ENCODE measurements around the gene ARHGAP6. TPM values are rescaled to one million over a fixed set of nuclear protein-coding genes. Genes with fewer than 3 reads are reported as not detected.

ARHGAP6 gene
- total RNA-seq, 1 donor = 5.4 TPM

DNA sequence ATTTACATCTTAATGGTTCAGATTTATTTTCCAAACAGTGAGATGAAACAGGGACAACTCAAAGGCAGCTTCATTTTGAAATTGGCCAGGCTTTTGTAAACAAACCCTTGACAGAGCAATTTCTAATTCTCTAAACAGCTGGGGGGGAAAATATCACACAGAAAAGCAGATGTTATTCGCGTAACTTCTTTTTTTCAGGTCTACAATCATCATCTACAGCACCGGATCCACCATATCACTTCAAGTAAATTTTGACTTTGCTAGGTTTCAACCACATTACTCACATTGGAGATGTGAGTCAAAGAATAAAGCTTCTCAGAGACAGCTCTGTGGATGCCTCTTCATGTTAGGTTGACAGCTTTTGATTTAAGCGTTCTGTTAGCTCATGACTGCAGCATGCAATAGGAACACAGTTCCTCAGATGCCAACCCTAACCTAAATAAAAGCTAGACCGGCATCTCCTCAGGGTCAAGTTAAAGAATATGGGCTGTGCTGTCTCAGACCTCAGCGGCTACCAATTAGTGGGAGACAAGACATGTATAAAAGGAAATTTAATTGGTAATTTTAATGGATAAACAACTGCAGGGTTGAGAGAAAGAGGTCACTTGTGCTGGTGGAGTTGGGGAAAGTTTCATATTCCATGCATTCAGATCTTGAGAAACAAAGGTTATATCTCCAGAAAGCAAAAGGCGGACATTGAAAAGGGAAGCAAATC is 345.8 kb downstream of the ARHGAP6 start:
- H3K9me3 ChIP-seq (ENCODE audit: low read depth, low read length) = no peaks in the 10 kb centered on the region
- no peak overlapping the region for H3K4me3 ChIP-seq (ENCODE audit: low read length)
- no peaks in the 10 kb centered on the region for H3K27me3 ChIP-seq (ENCODE audit: insufficient read depth, low read length)
- H3K4me1 ChIP-seq (ENCODE audit: insufficient read depth, low read length) = no peaks in the 10 kb centered on the region

DNA sequence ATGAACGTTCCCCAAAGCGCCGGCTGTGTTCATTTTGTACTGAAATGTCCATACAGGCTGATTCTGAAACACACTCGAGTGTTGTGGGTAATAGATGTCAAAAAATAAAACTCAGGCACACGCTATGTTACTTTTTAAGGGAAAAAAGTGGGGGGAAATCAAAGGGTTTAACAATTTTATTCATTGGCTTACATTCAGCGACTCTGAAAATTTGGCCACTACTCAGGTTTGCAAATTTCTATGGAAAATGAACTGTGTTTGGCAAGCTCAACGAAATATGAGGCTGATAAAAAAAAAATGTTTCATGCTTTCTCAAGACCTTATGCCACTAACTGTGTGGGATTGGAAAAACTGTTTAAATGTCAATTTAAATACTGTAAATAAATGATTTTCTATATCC is 354.0 kb downstream of the ARHGAP6 start:
- H3K4me1 ChIP-seq (ENCODE audit: insufficient read depth, low read length) = no peaks in the 10 kb centered on the region
- no peaks in the 10 kb centered on the region for H3K27me3 ChIP-seq (ENCODE audit: insufficient read depth, low read length)
- H3K9me3 ChIP-seq (ENCODE audit: low read depth, low read length) = no peaks in the 10 kb centered on the region
- H3K4me3 ChIP-seq (ENCODE audit: low read length) = no peak overlapping the region

DNA sequence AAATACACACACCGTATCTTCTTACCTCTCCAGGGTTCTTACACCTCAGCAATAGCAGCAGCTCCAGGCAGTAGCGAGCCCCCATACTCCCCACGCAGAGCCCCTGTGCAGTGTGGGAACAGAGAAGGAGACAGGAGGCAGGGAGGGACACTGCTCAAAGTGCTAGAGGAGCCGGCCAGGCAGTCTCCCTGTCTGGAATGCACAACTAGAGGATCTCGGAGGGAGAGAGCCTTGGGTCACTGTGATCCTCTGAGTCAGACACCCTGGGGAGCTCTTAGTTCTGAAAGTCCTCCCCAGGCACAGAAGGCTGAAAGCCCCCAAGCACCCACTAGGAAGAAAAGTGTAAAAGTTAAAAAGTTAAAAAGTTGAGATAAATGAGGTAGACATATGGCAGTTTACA is 356.5 kb downstream of the ARHGAP6 start:
- H3K4me3 ChIP-seq (ENCODE audit: low read length) = no peak overlapping the region
- no peaks in the 10 kb centered on the region for H3K9me3 ChIP-seq (ENCODE audit: low read depth, low read length)
- no peaks in the 10 kb centered on the region for H3K27me3 ChIP-seq (ENCODE audit: insufficient read depth, low read length)
- H3K4me1 ChIP-seq (ENCODE audit: insufficient read depth, low read length) = no peaks in the 10 kb centered on the region

DNA sequence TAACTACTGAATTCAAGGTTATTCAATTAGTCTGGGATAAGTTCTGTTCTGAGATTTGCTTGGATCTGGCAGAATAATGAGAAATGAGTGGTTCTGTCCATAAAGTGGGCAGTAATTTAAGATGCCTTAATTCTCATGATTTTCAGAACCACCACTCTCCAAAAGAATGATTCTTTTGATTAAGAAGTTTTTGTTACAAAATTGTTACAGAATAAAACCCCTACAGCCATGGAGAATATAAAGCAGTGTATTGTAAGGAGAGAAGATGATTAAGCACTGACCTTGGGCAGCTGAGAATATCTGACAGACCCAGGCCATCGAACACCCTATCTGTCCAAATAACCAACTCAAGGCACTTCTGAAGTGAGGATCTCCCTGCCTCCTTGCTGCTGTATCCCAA is 360.1 kb downstream of the ARHGAP6 start:
- Histone ChIP-seq H3K27me3 (ENCODE audit: insufficient read depth, low read length) (no peaks in the 10 kb centered on the region), H3K4me3 (ENCODE audit: low read length) (no peak overlapping the region), H3K9me3 (ENCODE audit: low read depth, low read length) (no peaks in the 10 kb centered on the region), H3K4me1 (ENCODE audit: insufficient read depth, low read length) (no peaks in the 10 kb centered on the region)

DNA sequence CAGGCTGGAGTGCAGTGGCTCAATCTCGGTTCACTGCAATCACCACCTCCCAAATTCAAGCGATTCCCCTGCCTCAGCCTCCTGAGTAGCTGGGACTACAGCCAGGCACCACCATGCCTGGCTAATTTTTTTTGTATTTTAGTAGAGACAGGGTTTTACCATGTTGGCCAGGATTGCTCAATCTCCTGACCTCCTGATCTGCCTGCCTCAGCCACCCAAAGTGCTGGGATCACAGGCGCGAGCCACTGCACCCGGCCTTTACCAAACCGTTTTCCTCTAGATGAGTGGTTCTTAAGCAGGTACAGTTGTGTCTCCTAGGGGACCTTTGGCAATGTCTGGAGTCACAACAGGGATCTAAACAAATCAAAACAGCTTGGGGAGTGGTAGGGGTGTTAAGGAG is 360.9 kb downstream of the ARHGAP6 start:
- Histone ChIP-seq H3K4me1 (ENCODE audit: insufficient read depth, low read length) (no peaks in the 10 kb centered on the region), H3K9me3 (ENCODE audit: low read depth, low read length) (no peaks in the 10 kb centered on the region), H3K27me3 (ENCODE audit: insufficient read depth, low read length) (no peaks in the 10 kb centered on the region), H3K4me3 (ENCODE audit: low read length) (no peak overlapping the region)

DNA sequence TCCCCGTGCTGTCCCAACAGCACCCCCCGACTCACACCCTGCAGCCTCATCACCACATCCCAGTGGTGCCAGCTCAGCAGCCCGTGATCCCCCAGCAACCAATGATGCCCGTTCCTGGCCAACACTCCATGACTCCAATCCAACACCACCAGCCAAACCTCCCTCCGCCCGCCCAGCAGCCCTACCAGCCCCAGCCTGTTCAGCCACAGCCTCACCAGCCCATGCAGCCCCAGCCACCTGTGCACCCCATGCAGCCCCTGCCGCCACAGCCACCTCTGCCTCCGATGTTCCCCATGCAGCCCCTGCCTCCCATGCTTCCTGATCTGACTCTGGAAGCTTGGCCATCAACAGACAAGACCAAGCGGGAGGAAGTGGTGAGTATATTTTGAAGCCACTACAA is 367.1 kb downstream of the ARHGAP6 start:
- no peaks in the 10 kb centered on the region for H3K27me3 ChIP-seq (ENCODE audit: insufficient read depth, low read length)
- no peak overlapping the region for H3K4me3 ChIP-seq (ENCODE audit: low read length)
- no peaks in the 10 kb centered on the region for H3K9me3 ChIP-seq (ENCODE audit: low read depth, low read length)
- H3K4me1 ChIP-seq (ENCODE audit: insufficient read depth, low read length) = no peaks in the 10 kb centered on the region

DNA sequence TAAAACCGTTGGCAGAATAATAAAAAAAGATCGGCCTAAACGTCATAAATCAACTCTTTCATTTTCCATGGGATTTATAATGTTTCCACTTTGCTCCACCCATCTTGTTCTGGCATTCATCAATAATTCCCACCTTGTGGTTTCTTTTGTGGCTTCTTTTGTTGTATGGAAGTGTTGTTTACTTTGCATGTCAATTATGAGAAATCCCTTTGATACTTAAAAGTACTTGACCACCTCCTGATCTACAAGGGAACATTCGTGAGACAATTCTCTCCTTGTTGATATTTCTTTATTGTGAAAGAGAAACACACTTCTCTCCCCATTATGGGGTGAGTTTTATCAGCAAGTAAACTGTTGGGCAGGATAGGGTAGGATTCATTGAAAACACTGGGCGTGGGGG is 369.7 kb downstream of the ARHGAP6 start:
- Histone ChIP-seq H3K4me1 (ENCODE audit: insufficient read depth, low read length) (no peaks in the 10 kb centered on the region), H3K9me3 (ENCODE audit: low read depth, low read length) (no peaks in the 10 kb centered on the region), H3K27me3 (ENCODE audit: insufficient read depth, low read length) (no peaks in the 10 kb centered on the region), H3K4me3 (ENCODE audit: low read length) (no peak overlapping the region)

DNA sequence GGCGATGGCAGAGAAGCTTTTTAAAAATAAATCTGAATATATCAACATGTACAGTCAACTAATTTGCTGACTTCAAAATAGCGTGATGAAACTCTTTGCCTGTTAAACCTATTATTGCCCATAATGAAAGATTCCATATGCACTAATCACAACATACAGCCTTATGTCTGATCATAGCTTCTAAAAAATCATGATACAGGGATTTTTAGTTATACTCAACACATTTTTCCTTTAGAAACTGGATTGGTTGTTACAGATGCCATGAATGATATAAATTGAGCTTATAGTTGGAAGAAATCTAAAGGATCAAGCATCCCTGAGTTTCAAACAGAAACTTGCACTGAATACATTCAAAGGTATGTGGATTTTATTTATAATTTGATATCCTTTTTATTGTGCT is 372.6 kb downstream of the ARHGAP6 start, which contains the start of gene AMELX:
AMELX (plus strand) TSS at position 301 of the 400 bp plus-strand sequence. CDS start 1,376 bp downstream, outside the sequence.
- Histone ChIP-seq H3K27me3 (ENCODE audit: insufficient read depth, low read length) (no peaks in the 10 kb centered on the region), H3K9me3 (ENCODE audit: low read depth, low read length) (no peaks in the 10 kb centered on the region), H3K4me3 (ENCODE audit: low read length) (no peak within 1 kb of the TSS), H3K4me1 (ENCODE audit: insufficient read depth, low read length) (no peaks in the 10 kb centered on the region)

DNA sequence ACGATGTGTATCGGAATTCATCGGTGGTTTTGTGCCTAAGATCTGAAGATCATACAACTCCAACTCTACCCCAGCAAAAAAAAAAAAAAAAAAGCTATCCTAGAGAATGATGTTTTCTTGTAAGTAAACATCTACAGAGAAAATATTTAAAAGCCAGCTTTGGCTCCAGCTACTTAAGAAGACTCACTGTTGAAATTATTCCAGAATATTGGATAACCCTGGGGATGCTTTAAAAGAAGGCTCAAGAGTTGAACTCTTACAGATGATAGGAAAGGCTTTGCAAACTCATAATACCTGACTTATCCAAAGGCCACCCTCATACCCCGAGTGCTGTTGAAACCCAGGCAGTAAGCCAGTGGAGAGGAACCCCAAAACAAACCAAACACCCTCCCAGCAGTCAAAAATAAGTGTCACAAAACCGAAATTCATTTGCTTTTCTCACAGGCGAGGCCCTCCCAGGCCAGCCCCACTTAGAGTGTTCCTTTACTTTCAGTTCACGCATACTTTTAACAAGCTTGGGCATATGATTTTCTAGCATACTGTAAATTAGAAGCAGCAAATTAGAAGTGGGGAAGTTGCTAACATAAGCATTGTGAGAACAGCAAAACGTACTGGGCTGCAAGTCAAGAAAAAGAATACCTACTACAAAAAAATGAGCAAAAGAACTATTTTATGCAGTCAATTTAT is 375.2 kb downstream of the ARHGAP6 start:
- Histone ChIP-seq H3K4me3 (ENCODE audit: low read length) (no peak overlapping the region), H3K4me1 (ENCODE audit: insufficient read depth, low read length) (no peaks in the 10 kb centered on the region), H3K9me3 (ENCODE audit: low read depth, low read length) (no peaks in the 10 kb centered on the region), H3K27me3 (ENCODE audit: insufficient read depth, low read length) (no peaks in the 10 kb centered on the region)

DNA sequence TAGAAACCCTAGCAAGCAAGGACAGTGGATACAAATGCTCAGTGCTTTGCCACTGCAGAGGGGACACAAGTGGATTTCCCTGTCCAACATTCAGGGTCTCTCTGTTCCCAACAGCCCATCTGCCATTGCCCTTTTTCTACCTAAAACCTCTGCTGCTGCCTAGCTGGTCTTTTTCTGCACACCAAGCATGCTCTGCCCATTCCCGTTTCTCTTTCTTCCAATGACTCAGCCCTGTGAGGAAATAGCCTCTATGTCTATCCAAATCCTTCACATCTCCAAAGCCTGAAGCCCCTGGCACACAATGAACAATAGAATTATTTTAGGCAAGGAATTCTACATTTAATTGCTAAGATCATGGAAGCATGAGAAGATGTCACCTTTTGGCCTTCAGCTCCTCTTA is 378.2 kb downstream of the ARHGAP6 start:
- Histone ChIP-seq H3K4me1 (ENCODE audit: insufficient read depth, low read length) (no peaks in the 10 kb centered on the region), H3K27me3 (ENCODE audit: insufficient read depth, low read length) (no peaks in the 10 kb centered on the region), H3K4me3 (ENCODE audit: low read length) (no peak overlapping the region), H3K9me3 (ENCODE audit: low read depth, low read length) (no peaks in the 10 kb centered on the region)

DNA sequence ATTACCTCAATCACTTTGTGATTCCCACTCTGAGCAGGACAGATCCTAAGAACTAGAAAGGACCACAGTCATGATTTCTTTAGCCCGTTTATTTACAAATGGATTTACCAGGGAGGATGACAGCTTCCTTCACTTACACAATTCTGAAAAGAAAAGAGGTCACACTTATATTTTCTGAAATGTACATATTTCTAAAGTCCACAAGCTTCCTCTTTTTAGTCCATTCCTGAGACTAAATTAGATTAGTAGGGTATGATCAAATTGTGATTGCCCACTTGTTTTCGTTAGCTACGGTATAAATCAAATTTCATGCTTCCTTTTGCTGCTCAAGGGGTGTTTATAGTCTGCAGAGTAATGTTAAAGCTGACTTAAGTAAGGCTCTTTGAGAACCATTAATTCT is 380.1 kb downstream of the ARHGAP6 start:
- H3K4me1 ChIP-seq (ENCODE audit: insufficient read depth, low read length) = no peaks in the 10 kb centered on the region
- H3K27me3 ChIP-seq (ENCODE audit: insufficient read depth, low read length) = no peaks in the 10 kb centered on the region
- no peak overlapping the region for H3K4me3 ChIP-seq (ENCODE audit: low read length)
- no peaks in the 10 kb centered on the region for H3K9me3 ChIP-seq (ENCODE audit: low read depth, low read length)

DNA sequence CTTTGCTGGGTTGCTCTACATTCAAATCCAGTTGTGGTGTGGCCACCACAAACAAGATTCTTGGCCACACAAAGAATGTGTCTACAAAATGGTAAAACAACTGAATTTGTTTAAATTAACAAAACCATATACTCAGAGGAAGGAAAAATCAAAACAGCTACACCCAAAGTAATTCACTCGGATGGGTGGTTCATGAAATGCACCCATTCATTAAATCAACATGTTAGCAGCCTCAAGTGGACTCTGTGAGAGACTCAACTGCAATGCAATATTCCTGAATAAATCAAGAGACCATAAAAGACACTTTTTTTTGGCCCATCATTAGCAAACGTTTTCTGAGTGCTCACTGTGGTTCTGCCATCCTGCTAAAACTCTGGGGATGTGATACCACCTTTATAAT is 383.7 kb downstream of the ARHGAP6 start:
- no peaks in the 10 kb centered on the region for H3K27me3 ChIP-seq (ENCODE audit: insufficient read depth, low read length)
- H3K9me3 ChIP-seq (ENCODE audit: low read depth, low read length) = no peaks in the 10 kb centered on the region
- H3K4me3 ChIP-seq (ENCODE audit: low read length) = no peak overlapping the region
- H3K4me1 ChIP-seq (ENCODE audit: insufficient read depth, low read length) = no peaks in the 10 kb centered on the region

DNA sequence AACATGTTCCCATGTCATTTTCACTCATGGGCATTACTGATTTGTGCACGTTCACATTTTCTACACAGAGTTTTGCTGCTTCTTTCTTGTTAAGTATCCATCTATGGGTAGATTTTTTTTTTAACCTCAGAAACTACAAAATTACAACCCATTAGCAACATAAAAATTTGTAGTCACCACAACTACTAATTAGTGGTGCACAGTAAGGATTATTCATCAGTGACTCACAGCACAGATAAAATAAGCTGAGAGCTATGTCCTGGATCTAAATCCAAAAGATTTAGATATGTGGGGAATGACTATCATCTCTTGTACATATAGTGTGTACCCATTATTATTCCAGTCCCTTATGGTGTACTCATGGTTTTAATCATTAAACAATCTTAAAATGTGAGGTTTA is 392.2 kb downstream of the ARHGAP6 start:
- H3K4me1 ChIP-seq (ENCODE audit: insufficient read depth, low read length) = no peaks in the 10 kb centered on the region
- no peaks in the 10 kb centered on the region for H3K9me3 ChIP-seq (ENCODE audit: low read depth, low read length)
- H3K4me3 ChIP-seq (ENCODE audit: low read length) = no peak overlapping the region
- H3K27me3 ChIP-seq (ENCODE audit: insufficient read depth, low read length) = no peaks in the 10 kb centered on the region

DNA sequence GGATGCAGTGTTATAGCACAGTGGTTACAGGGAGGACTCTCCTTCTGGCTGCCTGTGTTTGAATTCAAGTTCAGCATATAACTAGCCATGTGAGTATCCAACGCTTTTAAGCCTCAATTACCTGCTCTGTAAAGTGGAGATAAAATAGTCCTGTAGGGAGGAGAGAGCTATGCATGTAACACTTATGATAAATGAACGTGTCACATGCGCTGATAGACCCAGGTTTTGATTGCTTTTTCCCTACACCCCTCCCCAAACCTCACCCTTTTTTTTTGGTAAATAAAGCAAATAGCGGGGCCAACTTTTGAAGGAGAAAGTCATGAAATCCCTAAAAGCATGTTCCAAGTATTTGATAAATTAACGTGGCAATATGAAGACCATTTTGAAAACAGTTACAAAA is 392.9 kb downstream of the ARHGAP6 start:
- Histone ChIP-seq H3K4me3 (ENCODE audit: low read length) (no peak overlapping the region), H3K4me1 (ENCODE audit: insufficient read depth, low read length) (no peaks in the 10 kb centered on the region), H3K9me3 (ENCODE audit: low read depth, low read length) (no peaks in the 10 kb centered on the region)

DNA sequence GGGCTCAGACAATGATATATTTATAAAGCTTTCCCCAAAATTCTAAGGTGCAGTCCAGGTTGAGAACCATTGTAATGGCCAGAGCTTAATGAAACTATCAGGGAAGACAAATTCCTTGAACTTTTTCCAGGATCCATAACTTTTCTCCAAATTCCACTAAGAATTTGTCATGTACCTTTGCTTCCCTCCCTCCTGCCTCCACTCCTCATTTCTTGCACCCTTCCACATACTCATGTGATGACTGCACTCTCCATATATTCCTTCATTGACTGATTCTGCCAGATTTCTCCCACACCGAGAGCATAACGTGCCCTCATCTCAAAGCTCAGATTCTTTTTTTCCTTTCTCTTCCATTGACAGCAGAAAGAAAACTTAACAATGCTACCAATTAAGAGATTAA is 393.4 kb downstream of the ARHGAP6 start:
- H3K4me3 ChIP-seq (ENCODE audit: low read length) = no peak overlapping the region
- H3K27me3 ChIP-seq (ENCODE audit: insufficient read depth, low read length) = no peaks in the 10 kb centered on the region
- H3K4me1 ChIP-seq (ENCODE audit: insufficient read depth, low read length) = no peaks in the 10 kb centered on the region
- H3K9me3 ChIP-seq (ENCODE audit: low read depth, low read length) = no peaks in the 10 kb centered on the region

More for the DNA sequence above, 392.9 kb downstream of the ARHGAP6 start:
- H3K27me3 ChIP-seq (ENCODE audit: insufficient read depth, low read length) = no peaks in the 10 kb centered on the region

DNA sequence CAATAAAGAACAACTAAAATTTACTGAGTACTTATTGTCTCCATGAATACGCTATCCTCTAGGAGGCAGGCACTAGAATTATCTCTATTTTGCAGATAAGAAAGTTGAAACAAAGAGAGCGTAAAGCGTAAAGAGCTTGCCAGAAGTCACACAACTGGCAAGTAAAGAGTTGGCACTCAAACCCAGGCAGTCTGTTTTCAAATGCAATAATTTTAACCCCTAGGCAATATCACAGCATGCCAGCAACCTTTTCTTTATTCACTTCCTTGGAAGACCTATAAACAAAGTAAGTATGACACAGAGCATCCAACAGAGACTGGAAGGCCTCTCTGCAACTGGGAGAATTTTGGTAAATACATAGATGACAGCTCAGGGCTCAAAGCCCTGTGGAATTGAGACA is 395.7 kb downstream of the ARHGAP6 start:
- H3K4me3 ChIP-seq (ENCODE audit: low read length) = no peak overlapping the region

More for the DNA sequence above, 395.7 kb downstream of the ARHGAP6 start:
- Histone ChIP-seq H3K27me3 (ENCODE audit: insufficient read depth, low read length) (no peaks in the 10 kb centered on the region), H3K4me1 (ENCODE audit: insufficient read depth, low read length) (no peaks in the 10 kb centered on the region), H3K9me3 (ENCODE audit: low read depth, low read length) (no peaks in the 10 kb centered on the region)

Measured in mononuclear cell (primary cell).